GM18909 (cell line): ENCODE measurements around the gene GAS7.
"Not testable (repeated sequence)": the region's sequence is repeated elsewhere in the genome, so short reads cannot be mapped to it uniquely, and the experiment has no call there.

Source experiments
- ATAC-seq: cut with Tn5 transposase; IDR thresholded peaks from one replicate; pipeline ENCODE4 v1.9.1; 2021; ENCODE audit warnings: mild to moderate bottlenecking; ENCODE audit not compliant: unreplicated experiment, poor library complexity

Gene GAS7

GRCh38 chr17:9928601-9929333 lies 269.6 kb downstream of the GAS7 start:
- no peak for ATAC-seq

- no peak for ATAC-seq
These were observed 272.1 kb downstream of the GAS7 start for GRCh38 chr17:9926150-9926804.

- ATAC-seq: no peak
These were observed 272.9 kb downstream of the GAS7 start for GRCh38 chr17:9925457-9925856.

GRCh38 chr17:9924735-9925191 lies 273.6 kb downstream of the GAS7 start:
- peak; percentile 63 for ATAC-seq

- ATAC-seq: no peak
These were observed 276.2 kb downstream of the GAS7 start for GRCh38 chr17:9922012-9922848.

- not testable (repeated sequence) for ATAC-seq
These were observed 277.2 kb downstream of the GAS7 start for GRCh38 chr17:9921216-9921615.

- ATAC-seq: no peak
These were observed 279.5 kb downstream of the GAS7 start for GRCh38 chr17:9918804-9919352.

GRCh38 chr17:9918352-9918751 lies 280.1 kb downstream of the GAS7 start:
- ATAC-seq: no peak

- no peak for ATAC-seq
These were observed 280.6 kb downstream of the GAS7 start for GRCh38 chr17:9917801-9918200.

GRCh38 chr17:9917131-9917530 lies 281.3 kb downstream of the GAS7 start:
- ATAC-seq: no peak

- no peak for ATAC-seq
These were observed 282.3 kb downstream of the GAS7 start for GRCh38 chr17:9916108-9916507.

GRCh38 chr17:9913476-9913875 lies 284.9 kb downstream of the GAS7 start:
- ATAC-seq: no peak

GRCh38 chr17:9912121-9913099 lies 286.0 kb downstream of the GAS7 start:
- no peak for ATAC-seq

- ATAC-seq: no peak
These were observed 287.3 kb downstream of the GAS7 start for GRCh38 chr17:9911089-9911488.

GRCh38 chr17:9908649-9909042 lies 289.8 kb downstream of the GAS7 start:
- ATAC-seq: no peak

GRCh38 chr17:9907883-9908648 lies 290.3 kb downstream of the GAS7 start:
- no peak for ATAC-seq

- no peak for ATAC-seq
These were observed 291.3 kb downstream of the GAS7 start for GRCh38 chr17:9907131-9907530.

GRCh38 chr17:9906616-9907015 lies 291.8 kb downstream of the GAS7 start:
- ATAC-seq: no peak

- ATAC-seq: no peak
These were observed 292.5 kb downstream of the GAS7 start for GRCh38 chr17:9905902-9906301.
